PC-3 (cell line): Measurements from ENCODE around the gene ERBB4.

Experiments
- EZH2phosphoT487 ChIP-seq: fragments of 300-600 bp; sonication (generic); IDR thresholded peaks from 2 replicates; pipeline ENCODE4 v1.6.1; 2018; ENCODE audit warnings: mild to moderate bottlenecking, antibody characterized with exemption, low read length, borderline replicate concordance
- TF ChIP-seq, protein P1 (sequence below): fragments of 300-600 bp; sonication (generic); conservative IDR thresholded peaks from 2 replicates; pipeline ENCODE4 v1.5.1; 2017; ENCODE audit warnings: antibody characterized with exemption, low read depth, mild to moderate bottlenecking, low read length

DNA sequence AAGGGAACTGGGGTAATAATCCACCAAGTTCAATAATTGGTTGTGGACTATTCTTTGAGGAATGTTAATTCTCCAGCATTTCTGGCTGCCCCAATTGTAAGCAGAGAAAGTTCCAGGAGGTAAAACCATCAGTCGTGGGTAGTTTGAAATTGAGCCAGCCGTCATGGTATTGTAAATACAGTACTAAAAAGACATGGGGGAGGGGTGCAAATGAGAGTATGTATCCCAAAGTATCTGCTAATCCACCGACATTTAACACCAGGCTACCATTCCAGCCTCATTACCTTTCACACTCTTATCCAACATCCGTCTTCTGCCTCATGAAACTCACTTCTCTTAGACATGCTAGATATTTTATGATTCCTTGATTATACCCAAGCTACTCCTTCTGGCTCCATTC lies 507.9 kb downstream of the ERBB4 start:
- TF ChIP-seq, protein P1, sequence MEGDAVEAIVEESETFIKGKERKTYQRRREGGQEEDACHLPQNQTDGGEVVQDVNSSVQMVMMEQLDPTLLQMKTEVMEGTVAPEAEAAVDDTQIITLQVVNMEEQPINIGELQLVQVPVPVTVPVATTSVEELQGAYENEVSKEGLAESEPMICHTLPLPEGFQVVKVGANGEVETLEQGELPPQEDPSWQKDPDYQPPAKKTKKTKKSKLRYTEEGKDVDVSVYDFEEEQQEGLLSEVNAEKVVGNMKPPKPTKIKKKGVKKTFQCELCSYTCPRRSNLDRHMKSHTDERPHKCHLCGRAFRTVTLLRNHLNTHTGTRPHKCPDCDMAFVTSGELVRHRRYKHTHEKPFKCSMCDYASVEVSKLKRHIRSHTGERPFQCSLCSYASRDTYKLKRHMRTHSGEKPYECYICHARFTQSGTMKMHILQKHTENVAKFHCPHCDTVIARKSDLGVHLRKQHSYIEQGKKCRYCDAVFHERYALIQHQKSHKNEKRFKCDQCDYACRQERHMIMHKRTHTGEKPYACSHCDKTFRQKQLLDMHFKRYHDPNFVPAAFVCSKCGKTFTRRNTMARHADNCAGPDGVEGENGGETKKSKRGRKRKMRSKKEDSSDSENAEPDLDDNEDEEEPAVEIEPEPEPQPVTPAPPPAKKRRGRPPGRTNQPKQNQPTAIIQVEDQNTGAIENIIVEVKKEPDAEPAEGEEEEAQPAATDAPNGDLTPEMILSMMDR = no peak
- TF ChIP-seq EZH2phosphoT487 = no peak
